Esophagus muscularis mucosa (tissue), 4 donors: ENCODE results near the gene PROP1. TPM values are rescaled to one million over a fixed set of nuclear protein-coding genes. Genes with fewer than 3 reads are reported as not detected.
A peak's percentile ranks its signal among the peaks of the same experiment; 100 is the strongest.
"Not testable (repeated sequence)": the region's sequence is repeated elsewhere in the genome, so short reads cannot be mapped to it uniquely, and the experiment has no call there.

ENCODE experiments used
- DNase-seq: peaks from one replicate; pipeline ENCODE4 v3.0.0-alpha.2; 2017; ENCODE audit errors: extremely low spot score
- H3K27ac ChIP-seq, 4 donors: fragments of 200-600 bp; sonication (generic); replicated peaks in 1 of 4; 1 replicate in 3 of 4; 2 replicates in 1 of 4; pipeline ENCODE4 v1.5.1; 2016 to 2019; ENCODE audit warnings: mild to moderate bottlenecking in 1 of 4
- H3K27me3 ChIP-seq, 4 donors: fragments of 200-600 bp; sonication (generic); one replicate each; pipeline versions ENCODE4 v1.5.1 to v1.6.0; 2016 to 2019
- H3K36me3 ChIP-seq, 4 donors: fragments of 200-600 bp; sonication (generic); one replicate each; pipeline ENCODE4 v1.5.1; 2016 to 2019
- H3K4me1 ChIP-seq, 4 donors: fragments of 200-600 bp; sonication (generic); one replicate each; pipeline ENCODE4 v1.5.1; 2016 to 2019
- H3K4me3 ChIP-seq, 4 donors: fragments of 200-600 bp; sonication (generic); 1 replicate in 2 of 4; 2 replicates in 2 of 4; pipeline ENCODE4 v1.5.1; 2016 to 2019; ENCODE audit warnings: mild to moderate bottlenecking in 4 of 4, moderate library complexity in 1 of 4
- H3K9me3 ChIP-seq, 4 donors: fragments of 200-600 bp; sonication (generic); 1 replicate in 3 of 4; 2 replicates in 1 of 4; pipeline ENCODE4 v1.5.1; 2016 to 2019
- CTCF ChIP-seq, 3 experiments: fragments of 200-600 bp in 2 of 3; fragments of 450-650 bp in 1 of 3; sonication (generic) in 2 of 3; IDR thresholded peaks; one replicate each; pipeline ENCODE4 v1.5.1; 2017 to 2019; ENCODE audit warnings: antibody characterized with exemption in 3 of 3, mild to moderate bottlenecking in 2 of 3, moderate library complexity in 1 of 3
- EP300 ChIP-seq: sonication (generic); formaldehyde crosslinking; IDR thresholded peaks from one replicate; pipeline ENCODE4 v1.6.1; 2017; ENCODE audit warnings: antibody characterized with exemption
- POLR2A ChIP-seq: fragments of 450-650 bp; IDR thresholded peaks from one replicate; pipeline ENCODE4 v1.6.1; 2017; ENCODE audit warnings: antibody characterized with exemption, moderate library complexity, mild to moderate bottlenecking, low read depth
- POLR2AphosphoS5 ChIP-seq, 2 donors: sonication (generic); formaldehyde crosslinking; IDR thresholded peaks; one replicate each; pipeline ENCODE4 v1.6.1; 2017; ENCODE audit warnings: antibody characterized with exemption in 2 of 2
- WGBS: methylation state at CpG from one replicate; pipeline ENCODE4 v1.1.5; 2018; 5-methylcytosine and 5-hydroxymethylcytosine counted together
- intact Hi-C: fragments of 100-400 bp; cut with DNase I; formaldehyde crosslinking; loops from one replicate; pipeline ENCODE4 v1.15.1; 2023
- total RNA-seq, 4 donors: library from RNA; depleted of rRNA; stranded (reverse); fragments of >200 nt; gene quantifications; one replicate each; pipeline versions ENCODE4 v1.1.0 to v1.2.1, GENCODE V29; 2016

The PROP1 gene
- total RNA-seq, 4 donors from 2014 or later: not detected

GRCh38 chr5:177982072-177982727 is 13.8 kb downstream of the PROP1 start:
- Histone ChIP-seq H3K36me3 (no peaks in the 10 kb centered on the region), H3K9me3 (no peaks in the 10 kb centered on the region), H3K4me1 (peaks cover 0 to 7% (median 3%) of the 10 kb centered on the region in 4 donors), H3K27me3 (peaks cover 0 to 75% (median 30%) of the 10 kb centered on the region in 4 donors), H3K4me3 (no peak overlapping the region), H3K27ac (no peak overlapping the region)
- DNase-seq: peak; percentile 90
- WGBS: 25% methylated on average over 10 of the region's 17 CpGs
- intact Hi-C loops: no loop called here
- TF ChIP-seq POLR2A (no peak), POLR2AphosphoS5 (IDR thresholded peaks at IDR 0.05) (no peak), CTCF (IDR thresholded peaks at IDR 0.05) (no peak), EP300 (no peak)

GRCh38 chr5:177981296-177982071 is 14.6 kb downstream of the PROP1 start:
- H3K4me3 ChIP-seq: no peak overlapping the region
- TF ChIP-seq POLR2A: no peak
- TF ChIP-seq EP300: no peak
- TF ChIP-seq CTCF (IDR thresholded peaks at IDR 0.05): no peak
- no peak for TF ChIP-seq POLR2AphosphoS5 (IDR thresholded peaks at IDR 0.05)
- H3K27ac ChIP-seq: no peak overlapping the region
- H3K36me3 ChIP-seq: no peaks in the 10 kb centered on the region
- no peaks in the 10 kb centered on the region for H3K9me3 ChIP-seq
- 72% methylated on average over 26 of the region's 26 CpGs for WGBS
- DNase-seq: peak; percentile 55
- peaks cover 0 to 75% (median 30%) of the 10 kb centered on the region in 4 donors for H3K27me3 ChIP-seq
- intact Hi-C loops: no loop called here
- H3K4me1 ChIP-seq: peaks cover 0 to 7% (median 3%) of the 10 kb centered on the region in 4 donors

GRCh38 chr5:177980743-177981151 is 15.3 kb downstream of the PROP1 start:
- peaks cover 0 to 7% (median 3%) of the 10 kb centered on the region in 4 donors for H3K4me1 ChIP-seq
- TF ChIP-seq POLR2A: no peak
- TF ChIP-seq EP300: no peak
- no peak overlapping the region for H3K27ac ChIP-seq
- H3K9me3 ChIP-seq: no peaks in the 10 kb centered on the region
- 34% methylated on average over 10 of the region's 10 CpGs for WGBS
- no peak overlapping the region for H3K4me3 ChIP-seq
- DNase-seq: peak; percentile 85
- intact Hi-C loops: no loop called here
- no peaks in the 10 kb centered on the region for H3K36me3 ChIP-seq
- peaks cover 0 to 73% (median 30%) of the 10 kb centered on the region in 4 donors for H3K27me3 ChIP-seq

GRCh38 chr5:177977600-177977999 is 18.4 kb downstream of the PROP1 start:
- H3K27me3 ChIP-seq: peaks cover 0 to 47% (median 10%) of the 10 kb centered on the region in 4 donors
- H3K4me3 ChIP-seq, intact Hi-C loops, H3K9me3 ChIP-seq, H3K27ac ChIP-seq, H3K36me3 ChIP-seq, H3K4me1 ChIP-seq: not testable (repeated sequence)
- DNase-seq: peak; percentile 29
- WGBS: 37% methylated on average over 3 of the region's 8 CpGs

- 86% methylated on average over 4 of the region's 5 CpGs for WGBS
- no peaks in the 10 kb centered on the region for H3K4me1 ChIP-seq
- intact Hi-C loops: no loop called here
- no peaks in the 10 kb centered on the region for H3K9me3 ChIP-seq
- DNase-seq: no peak
- H3K36me3 ChIP-seq: no peaks in the 10 kb centered on the region
- TF ChIP-seq EP300: no peak
- no peak for TF ChIP-seq POLR2AphosphoS5 (IDR thresholded peaks at IDR 0.05)
- H3K27me3 ChIP-seq: peaks cover 0 to 52% (median 0%) of the 10 kb centered on the region in 4 donors
- no peak overlapping the region for H3K4me3 ChIP-seq
- no peak overlapping the region for H3K27ac ChIP-seq
Measured at GRCh38 chr5:177973066-177973635, 22.9 kb downstream of the PROP1 start.

- Histone ChIP-seq H3K27ac (no peak overlapping the region), H3K4me3 (no peak overlapping the region), H3K4me1 (no peaks in the 10 kb centered on the region), H3K27me3 (peaks cover 0 to 48% (median 0%) of the 10 kb centered on the region in 4 donors), H3K9me3 (no peaks in the 10 kb centered on the region), H3K36me3 (no peaks in the 10 kb centered on the region)
- WGBS: 45% methylated on average over 4 of the region's 4 CpGs
- TF ChIP-seq POLR2AphosphoS5 (IDR thresholded peaks at IDR 0.05) (no peak), CTCF (IDR thresholded peaks at IDR 0.05) (no peak), EP300 (no peak), POLR2A (no peak)
- intact Hi-C loops: no loop called here
- DNase-seq: no peak
Measured at GRCh38 chr5:177972613-177973012, 23.4 kb downstream of the PROP1 start.

GRCh38 chr5:177972014-177972413 is 24.0 kb downstream of the PROP1 start:
- intact Hi-C loops, H3K9me3 ChIP-seq, H3K4me3 ChIP-seq, H3K27ac ChIP-seq, H3K4me1 ChIP-seq, DNase-seq, H3K36me3 ChIP-seq: not testable (repeated sequence)
- WGBS: 96% methylated on average over 7 of the region's 10 CpGs
- H3K27me3 ChIP-seq: peaks cover 0 to 42% (median 0%) of the 10 kb centered on the region in 4 donors
